ENCODE results near the gene TUBB6. TPM values are rescaled to one million over a fixed set of nuclear protein-coding genes. Genes with fewer than 3 reads are reported as not detected.

Gene TUBB6
- total and polyA plus RNA-seq, 2 of the 8 experiments (the other 6 are each of a cell fraction or from before 2014, with no cell fraction given), result 126 to 223 TPM

- 0 out of 2 replicates have a peak, but pooled peaks have one; percentile 38 for TF ChIP-seq FOSL1 (IDR thresholded peaks at IDR 0.05; ENCODE audit: insufficient read depth, low read depth, low read length)
- no peak for TF ChIP-seq TCF12 (IDR thresholded peaks at IDR 0.05; ENCODE audit: low read depth, low read length)
- no peak for TF ChIP-seq ATF2 (IDR thresholded peaks at IDR 0.05; ENCODE audit: low read length)
- no peak for TF ChIP-seq YY1 (IDR thresholded peaks at IDR 0.05; ENCODE audit: low read depth, low read length)
- TF ChIP-seq CEBPB (IDR thresholded peaks at IDR 0.05; ENCODE audit: low read depth, low read length), result no peak
- no peak for TF ChIP-seq SP4 (IDR thresholded peaks at IDR 0.05; ENCODE audit: low read length)
- peak; percentile 7; the same call in 1 of the 2 replicates for TF ChIP-seq RBBP5 (IDR thresholded peaks at IDR 0.05; ENCODE audit: borderline replicate concordance, low read depth, low read length)
- no peak for TF ChIP-seq CREB1 (IDR thresholded peaks at IDR 0.05)
- TF ChIP-seq RFX5 (IDR thresholded peaks at IDR 0.05; ENCODE audit: borderline replicate concordance, low read depth, low read length), result no peak
- no peak for TF ChIP-seq SP2 (IDR thresholded peaks at IDR 0.05; ENCODE audit: low read length)
- TF ChIP-seq SIX5 (IDR thresholded peaks at IDR 0.05; ENCODE audit: low read depth, low read length), result no peak
- TF ChIP-seq EGR1 (IDR thresholded peaks at IDR 0.05; ENCODE audit: borderline replicate concordance, low read depth, low read length), result peak; percentile 8; the same call in 1 of the 2 replicates
- TF ChIP-seq TAF7 (optimal IDR thresholded peaks at IDR 0.05; ENCODE audit: borderline replicate concordance, low read depth, low read length), result peak; percentile 59
- TF ChIP-seq SRF (IDR thresholded peaks at IDR 0.05; ENCODE audit: low read depth, low read length), result no peak
- TF ChIP-seq TBP (IDR thresholded peaks at IDR 0.05; ENCODE audit: low read depth, low read length), result peak; percentile 44; the same call in 1 of the 2 replicates
These were observed at the start of gene TUBB6 (continued) for GRCh38 chr18:12307701-12308385.

Measured in H1 (cell line).